GM19455 (cell line): Measurements from ENCODE around the gene CEP78.
"Not testable (repeated sequence)": the region's sequence is repeated elsewhere in the genome, so short reads cannot be mapped to it uniquely, and the experiment has no call there.

Source experiments
- ATAC-seq: cut with Tn5 transposase; IDR thresholded peaks from one replicate; pipeline ENCODE4 v1.9.1; 2021; ENCODE audit not compliant: unreplicated experiment

CEP78 gene

GRCh38 chr9:78284181-78284580, 48.3 kb downstream of the CEP78 start:
- ATAC-seq: not testable (repeated sequence)

- no peak for ATAC-seq
Measured at GRCh38 chr9:78286125-78286524, 50.2 kb downstream of the CEP78 start.

GRCh38 chr9:78286946-78287388, 51.1 kb downstream of the CEP78 start:
- no peak for ATAC-seq

GRCh38 chr9:78288214-78288892, 52.5 kb downstream of the CEP78 start:
- ATAC-seq: no peak

- ATAC-seq: no peak
Measured at GRCh38 chr9:78289474-78289873, 53.6 kb downstream of the CEP78 start.

- no peak for ATAC-seq
Measured at GRCh38 chr9:78291240-78291925, 55.5 kb downstream of the CEP78 start.

- ATAC-seq: no peak
Measured at GRCh38 chr9:78292026-78292425, 56.2 kb downstream of the CEP78 start.

GRCh38 chr9:78292716-78293497, 57.0 kb downstream of the CEP78 start:
- ATAC-seq: no peak

- ATAC-seq: no peak
Measured at GRCh38 chr9:78294290-78295176, 58.7 kb downstream of the CEP78 start.

GRCh38 chr9:78295177-78295575, 59.3 kb downstream of the CEP78 start:
- no peak for ATAC-seq

- ATAC-seq: no peak
Measured at GRCh38 chr9:78295731-78296130, 59.9 kb downstream of the CEP78 start.

- no peak for ATAC-seq
Measured at GRCh38 chr9:78296201-78296892, 60.5 kb downstream of the CEP78 start.

GRCh38 chr9:78296893-78297671, 61.2 kb downstream of the CEP78 start, which contains the start of gene PSAT1:
TSS of gene PSAT1 (plus strand) at chr9:78297125. CDS start at chr9:78297211, 86 bp downstream.
- peak; percentile 98 for ATAC-seq

GRCh38 chr9:78297672-78297961, 61.7 kb downstream of the CEP78 start:
- ATAC-seq: no peak

- no peak for ATAC-seq
Measured at GRCh38 chr9:78298046-78298765, 62.3 kb downstream of the CEP78 start.

- ATAC-seq: no peak
Measured at GRCh38 chr9:78300209-78300608, 64.3 kb downstream of the CEP78 start.

GRCh38 chr9:78301466-78301865, 65.6 kb downstream of the CEP78 start:
- ATAC-seq: no peak

GRCh38 chr9:78303377-78304062, 67.6 kb downstream of the CEP78 start:
- ATAC-seq: no peak
